SK-N-MC (cell line): Measurements from ENCODE around the gene GAPDH.

Experiments
- EZH2 ChIP-seq: fragments of 200-600 bp; sonication (generic); IDR thresholded peaks from one replicate; pipeline ENCODE4 v1.6.1; 2017; ENCODE audit warnings: antibody characterized with exemption
- POLR2AphosphoS5 ChIP-seq: IDR thresholded peaks from 2 replicates; pipeline ENCODE4 v1.6.1; 2012; ENCODE audit warnings: mild to moderate bottlenecking, low read depth, low read length, borderline replicate concordance

- TF ChIP-seq EZH2 = no peak
- no peak for TF ChIP-seq POLR2AphosphoS5
Observed at GRCh38 chr12:6582196-6582595, 47.9 kb downstream of the GAPDH start.
